Esophagus muscularis mucosa (tissue), 4 donors: Measurements from ENCODE around the gene DRD3. TPM values are rescaled to one million over a fixed set of nuclear protein-coding genes. Genes with fewer than 3 reads are reported as not detected.

Experiments used
- DNase-seq: peaks from one replicate; pipeline ENCODE4 v3.0.0-alpha.2; 2017; ENCODE audit errors: extremely low spot score
- H3K27ac ChIP-seq, 4 donors: fragments of 200-600 bp; sonication (generic); replicated peaks in 1 of 4; 1 replicate in 3 of 4; 2 replicates in 1 of 4; pipeline ENCODE4 v1.5.1; 2016 to 2019; ENCODE audit warnings: mild to moderate bottlenecking in 1 of 4
- H3K27me3 ChIP-seq, 4 donors: fragments of 200-600 bp; sonication (generic); one replicate each; pipeline versions ENCODE4 v1.5.1 to v1.6.0; 2016 to 2019
- H3K36me3 ChIP-seq, 4 donors: fragments of 200-600 bp; sonication (generic); one replicate each; pipeline ENCODE4 v1.5.1; 2016 to 2019
- H3K4me1 ChIP-seq, 4 donors: fragments of 200-600 bp; sonication (generic); one replicate each; pipeline ENCODE4 v1.5.1; 2016 to 2019
- H3K4me3 ChIP-seq, 4 donors: fragments of 200-600 bp; sonication (generic); 1 replicate in 2 of 4; 2 replicates in 2 of 4; pipeline ENCODE4 v1.5.1; 2016 to 2019; ENCODE audit warnings: mild to moderate bottlenecking in 4 of 4, moderate library complexity in 1 of 4
- H3K9me3 ChIP-seq, 4 donors: fragments of 200-600 bp; sonication (generic); 1 replicate in 3 of 4; 2 replicates in 1 of 4; pipeline ENCODE4 v1.5.1; 2016 to 2019
- EP300 ChIP-seq: sonication (generic); formaldehyde crosslinking; IDR thresholded peaks from one replicate; pipeline ENCODE4 v1.6.1; 2017; ENCODE audit warnings: antibody characterized with exemption
- POLR2A ChIP-seq: fragments of 450-650 bp; IDR thresholded peaks from one replicate; pipeline ENCODE4 v1.6.1; 2017; ENCODE audit warnings: antibody characterized with exemption, moderate library complexity, mild to moderate bottlenecking, low read depth
- POLR2AphosphoS5 ChIP-seq, 2 donors: sonication (generic); formaldehyde crosslinking; IDR thresholded peaks; one replicate each; pipeline ENCODE4 v1.6.1; 2017; ENCODE audit warnings: antibody characterized with exemption in 2 of 2
- WGBS: methylation state at CpG from one replicate; pipeline ENCODE4 v1.1.5; 2018; 5-methylcytosine and 5-hydroxymethylcytosine counted together
- intact Hi-C: fragments of 100-400 bp; cut with DNase I; formaldehyde crosslinking; loops from one replicate; pipeline ENCODE4 v1.15.1; 2023
- total RNA-seq, 4 donors: library from RNA; depleted of rRNA; stranded (reverse); fragments of >200 nt; gene quantifications; one replicate each; pipeline versions ENCODE4 v1.1.0 to v1.2.1, GENCODE V29; 2016
- TF ChIP-seq, protein P1 (sequence below), 3 experiments: fragments of 200-600 bp in 2 of 3; fragments of 450-650 bp in 1 of 3; sonication (generic) in 2 of 3; IDR thresholded peaks; one replicate each; pipeline ENCODE4 v1.5.1; 2017 to 2019; ENCODE audit warnings: antibody characterized with exemption in 3 of 3, mild to moderate bottlenecking in 2 of 3, moderate library complexity in 1 of 3

DRD3 gene
- total RNA-seq, 4 donors from 2014 or later: not detected

DNA sequence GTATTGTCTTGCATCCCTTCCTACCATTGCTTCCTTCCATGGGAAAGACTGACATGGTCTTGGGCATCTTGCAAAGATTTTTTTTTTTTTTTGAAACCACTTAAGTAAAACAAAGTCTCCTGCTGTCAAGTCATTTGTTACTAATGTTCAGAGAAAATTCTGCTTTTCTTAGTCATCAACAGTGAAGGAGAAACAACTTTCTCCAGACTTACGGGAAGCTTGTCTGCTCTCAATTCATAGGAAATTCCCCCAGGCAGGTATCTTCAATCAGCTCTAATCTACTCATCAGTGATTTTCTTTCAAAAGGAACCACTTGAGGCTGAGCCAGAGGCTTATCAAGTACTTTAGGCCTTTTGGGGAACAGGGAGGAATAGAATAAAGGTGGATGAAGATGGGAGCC lies 15.9 kb upstream of the DRD3 start:
- Histone ChIP-seq H3K36me3 (no peaks in the 10 kb centered on the region), H3K4me3 (no peak overlapping the region), H3K9me3 (no peaks in the 10 kb centered on the region), H3K27ac (no peak overlapping the region), H3K4me1 (no peaks in the 10 kb centered on the region), H3K27me3 (no peaks in the 10 kb centered on the region)
- TF ChIP-seq, protein P1, sequence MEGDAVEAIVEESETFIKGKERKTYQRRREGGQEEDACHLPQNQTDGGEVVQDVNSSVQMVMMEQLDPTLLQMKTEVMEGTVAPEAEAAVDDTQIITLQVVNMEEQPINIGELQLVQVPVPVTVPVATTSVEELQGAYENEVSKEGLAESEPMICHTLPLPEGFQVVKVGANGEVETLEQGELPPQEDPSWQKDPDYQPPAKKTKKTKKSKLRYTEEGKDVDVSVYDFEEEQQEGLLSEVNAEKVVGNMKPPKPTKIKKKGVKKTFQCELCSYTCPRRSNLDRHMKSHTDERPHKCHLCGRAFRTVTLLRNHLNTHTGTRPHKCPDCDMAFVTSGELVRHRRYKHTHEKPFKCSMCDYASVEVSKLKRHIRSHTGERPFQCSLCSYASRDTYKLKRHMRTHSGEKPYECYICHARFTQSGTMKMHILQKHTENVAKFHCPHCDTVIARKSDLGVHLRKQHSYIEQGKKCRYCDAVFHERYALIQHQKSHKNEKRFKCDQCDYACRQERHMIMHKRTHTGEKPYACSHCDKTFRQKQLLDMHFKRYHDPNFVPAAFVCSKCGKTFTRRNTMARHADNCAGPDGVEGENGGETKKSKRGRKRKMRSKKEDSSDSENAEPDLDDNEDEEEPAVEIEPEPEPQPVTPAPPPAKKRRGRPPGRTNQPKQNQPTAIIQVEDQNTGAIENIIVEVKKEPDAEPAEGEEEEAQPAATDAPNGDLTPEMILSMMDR (IDR thresholded peaks at IDR 0.05): no peak
- TF ChIP-seq POLR2A: no peak
- DNase-seq: no peak
- intact Hi-C loops: no loop called here
- WGBS: 96% methylated on average over 1 of the region's 1 CpG

DNA sequence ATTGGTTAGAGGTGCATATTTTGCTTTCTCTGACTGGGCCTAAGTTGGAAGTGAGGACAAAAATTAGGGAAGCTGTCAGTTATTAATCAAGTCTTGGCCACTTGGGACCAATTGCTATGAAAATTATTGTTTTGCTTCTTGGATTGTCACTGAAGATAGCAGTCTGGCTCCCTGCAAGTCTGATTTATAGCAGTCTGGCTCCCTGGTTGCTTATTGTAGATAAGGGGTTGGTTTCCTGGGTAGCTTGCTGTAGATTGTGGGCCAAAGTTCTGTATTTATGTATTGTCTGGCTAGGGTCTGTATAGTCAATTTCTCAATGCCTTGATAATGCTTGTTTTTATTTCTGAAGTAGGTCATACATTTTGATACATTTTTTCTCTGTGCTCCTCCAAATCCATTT lies 13.3 kb upstream of the DRD3 start:
- intact Hi-C loops: no loop called here
- no peak for TF ChIP-seq EP300
- TF ChIP-seq, protein P1 (IDR thresholded peaks at IDR 0.05): no peak
- no peak for TF ChIP-seq POLR2AphosphoS5 (IDR thresholded peaks at IDR 0.05)
- DNase-seq: no peak

DNA sequence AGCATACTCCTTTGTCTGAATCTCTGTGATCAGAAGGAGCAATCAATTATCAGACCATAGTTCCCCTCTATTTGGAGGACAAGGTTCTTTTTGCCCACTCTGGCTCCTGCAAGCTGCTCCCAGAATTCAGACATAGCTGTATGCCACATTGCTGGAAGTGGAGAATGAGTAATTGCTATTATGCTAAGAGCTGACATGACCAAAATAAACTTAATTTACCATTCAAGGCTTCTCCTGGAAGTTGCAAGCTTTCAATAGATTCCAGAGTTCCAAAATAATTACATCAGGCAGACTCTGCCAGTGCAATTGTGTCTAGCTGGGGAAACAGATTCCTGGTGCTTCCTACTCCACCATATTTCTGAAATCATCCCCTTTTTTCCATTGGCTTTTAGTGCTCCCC lies 7.6 kb upstream of the DRD3 start:
- intact Hi-C loops: no loop called here
- no peak for DNase-seq
- no peaks in the 10 kb centered on the region for H3K4me1 ChIP-seq
- H3K27ac ChIP-seq: no peak overlapping the region
- TF ChIP-seq, protein P1 (IDR thresholded peaks at IDR 0.05): no peak
- TF ChIP-seq POLR2AphosphoS5 (IDR thresholded peaks at IDR 0.05) (no peak), POLR2A (no peak), EP300 (no peak)
- peaks cover 0 to 9% (median 2%) of the 10 kb centered on the region in 4 donors for H3K9me3 ChIP-seq
- no peaks in the 10 kb centered on the region for H3K27me3 ChIP-seq
- no peak overlapping the region for H3K4me3 ChIP-seq
- H3K36me3 ChIP-seq: no peaks in the 10 kb centered on the region

More for the DNA sequence above, 13.3 kb upstream of the DRD3 start:
- no peak overlapping the region for H3K27ac ChIP-seq
- H3K4me3 ChIP-seq: no peak overlapping the region
- no peaks in the 10 kb centered on the region for H3K4me1 ChIP-seq
- H3K27me3 ChIP-seq: no peaks in the 10 kb centered on the region
- H3K9me3 ChIP-seq: no peaks in the 10 kb centered on the region
- H3K36me3 ChIP-seq: no peaks in the 10 kb centered on the region

- intact Hi-C loops: no loop called here
- H3K36me3 ChIP-seq: no peaks in the 10 kb centered on the region
- 38% methylated on average over 2 of the region's 2 CpGs for WGBS
- H3K27me3 ChIP-seq: no peaks in the 10 kb centered on the region
- no peaks in the 10 kb centered on the region for H3K4me1 ChIP-seq
- no peak overlapping the region for H3K4me3 ChIP-seq
- no peak for TF ChIP-seq POLR2AphosphoS5 (IDR thresholded peaks at IDR 0.05)
- TF ChIP-seq, protein P1 (IDR thresholded peaks at IDR 0.05): peak in 1 of 3 experiments; percentile 3
- peaks cover 0 to 3% (median 0%) of the 10 kb centered on the region in 4 donors for H3K9me3 ChIP-seq
- no peak for DNase-seq
- no peak overlapping the region for H3K27ac ChIP-seq
Measured at GRCh38 chr3:114179575-114179974, 723 bp upstream of the DRD3 start.

GRCh38 chr3:114176890-114177289 lies 2.0 kb downstream of the DRD3 start:
- Histone ChIP-seq H3K27ac (no peak overlapping the region), H3K36me3 (no peaks in the 10 kb centered on the region), H3K27me3 (no peaks in the 10 kb centered on the region), H3K9me3 (no peaks in the 10 kb centered on the region), H3K4me1 (no peaks in the 10 kb centered on the region), H3K4me3 (no peak overlapping the region)
- intact Hi-C loops: no loop called here
- DNase-seq: no peak
- TF ChIP-seq POLR2AphosphoS5 (IDR thresholded peaks at IDR 0.05) (no peak), EP300 (no peak), POLR2A (no peak)
- TF ChIP-seq, protein P1 (IDR thresholded peaks at IDR 0.05): no peak
